ENCODE results near the gene HOXB4.

The HOXB4 gene

GRCh38 chr17:48600244-48601098 lies 22.3 kb upstream of the HOXB4 start:
- DNase-seq, result no peak

DNA sequence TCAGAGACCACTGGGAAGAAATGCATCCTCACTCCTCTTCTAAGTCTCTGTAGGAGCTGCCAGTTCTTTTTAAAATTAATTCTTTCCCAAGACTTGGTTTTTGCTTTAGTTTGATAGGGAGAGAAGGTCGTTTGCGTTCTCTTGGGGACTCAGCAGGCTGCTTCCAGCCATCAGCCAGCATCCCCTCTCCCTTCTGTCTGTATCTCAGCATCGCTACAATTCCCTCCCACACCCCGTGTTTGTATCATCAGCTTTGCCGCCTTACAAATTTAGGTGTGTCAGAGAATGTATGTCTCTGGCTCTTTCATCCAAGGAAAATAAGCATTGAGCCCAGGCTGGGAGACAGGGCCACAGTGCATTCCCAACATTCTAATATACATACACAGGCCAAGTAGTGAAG lies 21.2 kb upstream of the HOXB4 start:
- no peak for DNase-seq

DNA sequence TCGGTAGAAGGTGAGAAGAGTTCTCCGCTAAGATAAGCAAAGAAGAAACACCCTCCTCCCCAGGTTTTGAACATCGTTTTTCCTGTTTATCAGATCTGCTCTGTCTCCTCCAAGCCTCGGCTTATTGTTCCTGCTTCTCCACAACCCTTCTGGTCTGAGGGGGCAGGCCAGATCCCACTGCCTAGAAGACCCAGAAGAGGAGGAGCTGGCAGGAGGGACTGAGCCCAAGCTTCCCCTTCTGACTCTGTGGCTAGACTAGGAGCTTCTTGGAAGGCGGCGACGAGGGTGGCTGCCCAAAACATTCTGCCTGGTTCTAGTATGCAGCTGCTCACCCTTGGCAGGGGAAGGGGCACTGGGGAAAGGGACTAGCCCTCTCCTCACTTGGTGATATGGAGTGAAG lies 20.6 kb upstream of the HOXB4 start:
- DNase-seq, result no peak

DNA sequence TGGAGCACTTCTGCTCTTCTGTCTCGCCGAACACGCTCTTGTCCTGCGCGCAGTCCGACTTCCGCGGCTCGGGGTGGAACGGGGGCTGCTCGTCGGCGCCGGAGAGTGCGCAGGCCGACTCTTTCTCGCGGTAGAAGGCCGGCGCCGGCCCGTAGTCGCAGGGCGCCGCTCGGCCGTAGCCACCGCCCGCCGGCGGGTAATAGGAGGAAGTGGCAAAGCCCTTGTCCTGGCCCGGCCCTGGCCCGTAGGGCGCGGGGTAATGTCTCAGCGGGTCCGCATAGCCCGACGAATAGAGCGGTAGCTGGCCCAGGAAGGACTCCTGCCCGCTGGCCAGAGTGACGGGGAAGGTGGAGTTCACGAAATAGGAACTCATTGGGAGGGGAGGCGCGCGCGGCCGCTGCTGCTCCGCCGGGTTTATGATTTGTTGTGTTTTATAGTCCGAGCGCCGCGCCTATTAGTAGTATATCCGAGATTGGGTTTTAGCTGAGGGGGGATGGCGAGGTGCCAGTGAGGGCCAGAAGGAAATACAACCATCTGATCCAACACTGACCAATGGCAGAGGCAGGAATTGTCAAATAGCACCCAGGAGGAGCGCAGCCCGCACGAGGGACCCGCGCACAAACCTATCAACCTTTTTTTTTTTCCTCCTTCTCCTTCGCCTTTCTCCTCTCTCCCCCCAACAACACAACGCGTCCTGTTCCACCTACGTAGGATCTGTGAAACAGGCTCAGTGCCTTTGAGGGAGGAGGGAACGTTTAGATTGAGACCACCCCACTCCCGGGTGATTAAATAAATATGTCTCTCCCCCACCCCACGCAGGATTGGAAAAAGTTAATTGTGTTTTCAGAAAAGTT lies 19.9 kb upstream of the HOXB4 start:
- DNase-seq, result peak; percentile 29 to 48

GRCh38 chr17:48597528-48597777 lies 19.3 kb upstream of the HOXB4 start:
- DNase-seq, result no peak

- DNase-seq, result no peak
These were observed 18.8 kb upstream of the HOXB4 start for GRCh38 chr17:48596735-48597527.

GRCh38 chr17:48596000-48596734 lies 18.0 kb upstream of the HOXB4 start:
- no peak for DNase-seq

DNA sequence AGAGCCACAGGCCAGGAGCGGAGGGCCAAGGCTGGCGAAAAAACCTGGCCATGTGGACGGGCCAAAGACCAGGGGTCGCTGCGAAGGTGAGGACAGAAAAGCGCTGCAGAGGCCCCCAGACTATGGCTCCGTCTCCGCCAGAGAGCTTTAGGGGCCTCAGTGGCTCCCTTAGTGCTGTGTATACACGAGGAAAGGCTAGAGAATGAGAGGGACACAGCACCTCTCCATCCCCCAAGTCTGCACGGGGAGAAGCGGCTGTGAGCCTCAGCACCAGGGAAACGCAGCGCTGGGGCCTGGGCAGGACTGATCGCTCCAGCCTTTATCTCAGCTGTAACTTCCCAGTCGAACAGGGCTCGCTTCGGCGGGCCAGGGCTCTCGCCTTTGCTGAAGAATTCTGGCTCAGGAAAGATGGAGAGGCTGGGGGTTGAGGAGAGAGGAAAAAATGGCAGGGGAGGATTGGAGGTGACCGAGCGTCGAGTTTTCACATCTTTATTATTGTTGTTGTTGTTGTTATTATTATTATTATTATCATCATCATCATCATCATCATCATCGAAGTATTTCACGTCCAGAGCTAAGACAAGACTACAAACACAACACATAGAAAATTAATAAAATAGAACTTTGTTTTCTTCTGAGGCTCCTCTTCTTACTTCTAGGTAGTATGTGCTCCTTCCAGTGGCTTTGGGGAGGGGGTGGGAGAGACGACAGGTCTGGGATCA lies 17.3 kb upstream of the HOXB4 start:
- no peak for DNase-seq

- DNase-seq, result no peak
These were observed 16.6 kb upstream of the HOXB4 start for GRCh38 chr17:48594538-48595277.

DNA sequence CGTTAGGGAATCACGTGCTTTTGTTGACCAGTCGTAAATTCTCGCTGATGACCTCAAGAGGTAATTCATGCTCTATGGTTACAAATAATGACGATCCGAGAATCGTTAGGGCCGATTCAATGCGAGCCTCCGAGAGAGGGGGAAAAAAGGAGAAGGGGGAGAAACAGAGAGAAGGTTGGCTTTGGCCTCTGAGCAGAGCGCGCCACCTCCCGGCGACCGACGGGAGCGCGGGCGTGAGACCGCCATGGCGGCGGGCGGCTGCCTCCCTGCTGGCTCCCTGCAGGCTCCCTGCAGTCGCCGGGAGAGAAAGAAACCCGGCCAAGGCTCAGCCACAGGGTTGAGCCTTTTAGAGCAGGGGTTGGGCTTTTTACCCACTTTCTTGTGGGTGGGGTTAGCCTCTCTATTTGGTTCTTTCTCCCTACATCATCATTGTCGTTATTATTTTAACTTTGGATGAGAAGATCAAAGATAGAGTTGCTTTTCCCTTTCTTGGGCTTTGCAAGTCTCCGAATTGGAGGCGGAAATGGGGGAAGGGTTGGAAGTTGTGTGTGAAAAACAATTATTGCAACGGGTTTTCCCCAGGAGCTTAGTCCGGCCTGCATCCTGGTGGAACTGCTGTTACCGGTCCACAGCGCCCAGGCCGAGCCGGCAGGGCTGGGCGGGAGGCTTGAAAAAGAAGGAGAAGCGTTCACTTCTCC lies 15.8 kb upstream of the HOXB4 start:
- DNase-seq, result peak; percentile 95 to 99

DNA sequence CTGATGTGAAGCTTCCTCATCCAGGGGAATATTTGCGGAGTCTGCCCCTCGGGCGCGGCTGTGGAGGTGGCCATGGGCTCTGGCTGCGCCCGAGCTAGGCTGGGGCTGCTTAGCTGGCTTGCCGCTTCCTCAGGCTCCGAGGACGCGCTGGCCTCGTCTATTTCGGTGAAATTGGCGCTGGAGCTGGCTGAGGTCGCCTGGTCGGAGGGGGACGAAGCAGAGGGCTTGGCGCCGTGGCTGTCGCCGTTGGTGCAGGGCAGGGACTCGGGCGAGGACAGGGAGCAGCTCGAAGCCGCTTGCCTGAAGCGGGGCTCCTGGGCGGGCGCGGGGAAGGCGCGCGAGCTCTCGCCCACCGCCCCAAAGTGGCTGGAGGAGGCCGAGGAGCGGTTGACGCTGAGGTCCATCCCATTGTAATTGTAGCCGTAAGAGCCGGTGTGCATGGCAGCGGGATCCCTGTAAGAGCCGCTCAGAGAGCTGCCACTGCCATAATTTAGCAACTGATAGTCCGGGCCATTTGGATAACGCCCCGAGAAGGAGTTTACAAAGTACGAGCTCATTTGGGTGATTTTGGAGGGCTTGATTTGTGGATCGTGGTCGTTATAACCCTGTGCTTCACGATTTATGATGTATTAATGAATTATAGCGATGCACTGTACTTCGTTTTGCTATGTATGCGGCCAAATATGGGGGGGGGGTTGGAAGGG lies 15.1 kb upstream of the HOXB4 start, which contains the start of gene HOXB5:
HOXB5 (minus strand) TSS at position 654 of the 704 bp plus-strand sequence; CDS start at position 557, 97 bp downstream.
- DNase-seq, result peak; percentile 75 to 77

GRCh38 chr17:48592577-48592976 lies 14.4 kb upstream of the HOXB4 start:
- DNase-seq, result peak in 1 of 2 experiments; percentile 26

GRCh38 chr17:48592057-48592514 lies 13.9 kb upstream of the HOXB4 start:
- peak in 1 of 2 experiments; percentile 28 for DNase-seq

GRCh38 chr17:48591255-48592056 lies 13.3 kb upstream of the HOXB4 start:
- no peak for DNase-seq

- DNase-seq, result no peak
These were observed 12.5 kb upstream of the HOXB4 start for GRCh38 chr17:48590607-48591161.

DNA sequence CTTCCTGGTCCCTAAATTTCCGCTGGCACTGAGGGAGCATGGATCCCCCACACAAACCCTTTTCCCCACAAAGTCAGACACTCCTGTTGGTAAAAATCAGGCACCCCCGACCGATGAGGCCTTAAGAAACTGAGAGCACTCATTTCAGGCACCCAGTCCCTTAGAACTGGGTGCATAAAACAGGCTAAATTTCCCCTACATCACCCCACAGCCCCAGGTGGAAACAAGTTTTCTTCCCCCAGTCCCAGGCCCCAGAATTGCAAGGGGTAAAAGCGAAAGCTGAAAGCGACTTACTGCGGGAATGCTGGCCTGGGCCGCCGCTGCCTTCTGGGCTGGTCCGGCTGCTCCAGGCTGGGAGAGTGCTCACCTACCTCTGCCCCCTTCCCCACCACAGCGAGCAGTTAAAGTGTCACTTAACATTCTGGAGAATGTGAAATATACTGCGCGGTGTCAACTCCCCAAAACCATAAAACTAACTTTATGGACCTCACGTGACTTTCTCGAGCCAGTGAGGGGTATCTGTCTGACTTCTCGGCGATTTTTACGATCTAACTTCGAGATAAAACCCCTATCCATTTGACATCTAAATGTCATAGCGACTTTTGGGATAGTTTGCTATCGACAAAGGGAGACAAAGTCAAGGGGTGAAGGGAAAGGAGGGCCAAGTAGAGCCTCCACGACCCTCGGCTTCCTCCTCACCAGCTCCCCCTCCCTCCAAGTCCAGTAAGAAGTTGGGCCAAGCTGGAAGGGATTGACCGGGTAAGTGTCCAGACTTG lies 11.9 kb upstream of the HOXB4 start, which contains the start of gene HOXB3:
HOXB3 (minus strand) TSS at position 411 of the 776 bp plus-strand sequence. CDS start 37,767 bp downstream, outside the sequence.
- peak in 1 of 2 experiments; percentile 32 for DNase-seq
